Type B pancreatic cell (in vitro differentiated cells): ENCODE results near the gene MAPK10. TPM values are rescaled to one million over a fixed set of nuclear protein-coding genes. Genes with fewer than 3 reads are reported as not detected.

Experiments
- DNase-seq: peaks from one replicate; pipeline ENCODE4 v3.0.0; 2021; ENCODE audit warnings: mixed read lengths; ENCODE audit not compliant: unreplicated experiment; ENCODE audit errors: extremely low spot score
- H3K27ac Mint-ChIP-seq: 2 replicates; pipeline ENCODE4 v1.8.0; 2021; ENCODE audit warnings: mild to moderate bottlenecking, mixed read lengths
- H3K27me3 Mint-ChIP-seq: 2 replicates; pipeline ENCODE4 v1.8.0; 2021; ENCODE audit warnings: mixed read lengths
- H3K36me3 Mint-ChIP-seq: 2 replicates; pipeline ENCODE4 v1.8.0; 2021; ENCODE audit warnings: mixed read lengths
- H3K4me1 Mint-ChIP-seq: one replicate; pipeline ENCODE4 v1.8.0; 2021; ENCODE audit warnings: mixed read lengths; ENCODE audit not compliant: unreplicated experiment
- H3K4me3 Mint-ChIP-seq: 2 replicates; pipeline ENCODE4 v1.8.0; 2021; ENCODE audit warnings: mild to moderate bottlenecking, mixed read lengths
- H3K9me3 Mint-ChIP-seq: 2 replicates; pipeline ENCODE4 v1.8.0; 2021; ENCODE audit warnings: mixed read lengths
- total RNA-seq: library from RNA; stranded (reverse); gene quantifications from 2 replicates; pipeline ENCODE4 v1.2.1, GENCODE V29; 2021; ENCODE audit warnings: low replicate concordance
- TF ChIP-seq, protein P1 (sequence below): fragments of 200-600 bp; sonication (generic); conservative IDR thresholded peaks from 2 replicates; pipeline ENCODE4 v1.5.0; 2021; ENCODE audit warnings: antibody characterized with exemption, mild to moderate bottlenecking

The MAPK10 gene
- total RNA-seq, 1 donor from 2014 or later = 19.1 TPM

DNA sequence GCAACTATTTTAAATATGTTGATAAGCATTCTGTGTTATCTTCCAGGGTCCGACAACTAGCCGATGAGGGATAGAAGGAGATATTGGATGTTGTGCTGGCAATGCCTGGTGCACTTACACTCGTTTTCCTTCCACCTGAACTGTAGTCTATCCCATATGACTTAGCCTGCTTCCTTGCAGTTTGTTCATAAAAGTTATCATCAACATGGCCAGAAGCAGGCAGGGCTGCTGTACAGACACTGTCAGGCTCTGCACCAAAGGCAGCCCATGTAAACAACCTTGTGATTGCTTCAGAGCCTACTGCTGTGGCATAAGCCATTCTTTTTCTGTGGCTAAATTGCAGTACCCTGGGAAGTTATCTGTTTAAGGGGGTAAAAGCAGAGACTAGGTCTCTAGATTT lies 1.6 kb downstream of the MAPK10 start:
- Mint-ChIP-seq H3K27me3 (peaks cover 3% of the 10 kb centered on the region), H3K27ac (peak overlapping the region; percentile 63), H3K4me3 (peak overlapping the region; percentile 84), H3K36me3 (no peaks in the 10 kb centered on the region), H3K9me3 (no peaks in the 10 kb centered on the region), H3K4me1 (peaks cover 38% of the 10 kb centered on the region)
- TF ChIP-seq, protein P1, sequence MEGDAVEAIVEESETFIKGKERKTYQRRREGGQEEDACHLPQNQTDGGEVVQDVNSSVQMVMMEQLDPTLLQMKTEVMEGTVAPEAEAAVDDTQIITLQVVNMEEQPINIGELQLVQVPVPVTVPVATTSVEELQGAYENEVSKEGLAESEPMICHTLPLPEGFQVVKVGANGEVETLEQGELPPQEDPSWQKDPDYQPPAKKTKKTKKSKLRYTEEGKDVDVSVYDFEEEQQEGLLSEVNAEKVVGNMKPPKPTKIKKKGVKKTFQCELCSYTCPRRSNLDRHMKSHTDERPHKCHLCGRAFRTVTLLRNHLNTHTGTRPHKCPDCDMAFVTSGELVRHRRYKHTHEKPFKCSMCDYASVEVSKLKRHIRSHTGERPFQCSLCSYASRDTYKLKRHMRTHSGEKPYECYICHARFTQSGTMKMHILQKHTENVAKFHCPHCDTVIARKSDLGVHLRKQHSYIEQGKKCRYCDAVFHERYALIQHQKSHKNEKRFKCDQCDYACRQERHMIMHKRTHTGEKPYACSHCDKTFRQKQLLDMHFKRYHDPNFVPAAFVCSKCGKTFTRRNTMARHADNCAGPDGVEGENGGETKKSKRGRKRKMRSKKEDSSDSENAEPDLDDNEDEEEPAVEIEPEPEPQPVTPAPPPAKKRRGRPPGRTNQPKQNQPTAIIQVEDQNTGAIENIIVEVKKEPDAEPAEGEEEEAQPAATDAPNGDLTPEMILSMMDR = no peak
- no peak for DNase-seq

DNA sequence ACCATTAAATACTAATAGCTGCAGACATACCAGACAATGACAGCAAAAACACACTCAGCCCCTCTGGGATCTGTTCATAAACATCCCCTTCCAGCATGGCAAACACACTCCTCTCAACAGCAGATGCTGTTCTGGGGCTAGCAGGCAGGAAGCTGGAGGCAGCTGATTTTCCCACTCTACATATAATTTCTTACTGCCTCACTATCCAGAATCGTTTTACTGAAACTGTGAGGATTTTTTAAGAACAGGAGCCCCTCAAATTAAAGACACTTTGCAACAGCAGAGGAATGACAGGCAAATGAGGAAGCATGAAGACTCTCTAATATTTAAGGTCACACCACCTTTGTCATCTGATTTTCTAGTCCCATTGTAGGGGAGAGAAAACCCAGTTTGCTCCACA lies 2.2 kb downstream of the MAPK10 start:
- Mint-ChIP-seq H3K36me3 (peaks cover 3% of the 10 kb centered on the region), H3K27ac (no peak overlapping the region), H3K9me3 (no peaks in the 10 kb centered on the region), H3K4me3 (peak overlapping the region; percentile 46), H3K4me1 (peaks cover 38% of the 10 kb centered on the region), H3K27me3 (peaks cover 3% of the 10 kb centered on the region)
- TF ChIP-seq, protein P1 = no peak
- DNase-seq = no peak

DNA sequence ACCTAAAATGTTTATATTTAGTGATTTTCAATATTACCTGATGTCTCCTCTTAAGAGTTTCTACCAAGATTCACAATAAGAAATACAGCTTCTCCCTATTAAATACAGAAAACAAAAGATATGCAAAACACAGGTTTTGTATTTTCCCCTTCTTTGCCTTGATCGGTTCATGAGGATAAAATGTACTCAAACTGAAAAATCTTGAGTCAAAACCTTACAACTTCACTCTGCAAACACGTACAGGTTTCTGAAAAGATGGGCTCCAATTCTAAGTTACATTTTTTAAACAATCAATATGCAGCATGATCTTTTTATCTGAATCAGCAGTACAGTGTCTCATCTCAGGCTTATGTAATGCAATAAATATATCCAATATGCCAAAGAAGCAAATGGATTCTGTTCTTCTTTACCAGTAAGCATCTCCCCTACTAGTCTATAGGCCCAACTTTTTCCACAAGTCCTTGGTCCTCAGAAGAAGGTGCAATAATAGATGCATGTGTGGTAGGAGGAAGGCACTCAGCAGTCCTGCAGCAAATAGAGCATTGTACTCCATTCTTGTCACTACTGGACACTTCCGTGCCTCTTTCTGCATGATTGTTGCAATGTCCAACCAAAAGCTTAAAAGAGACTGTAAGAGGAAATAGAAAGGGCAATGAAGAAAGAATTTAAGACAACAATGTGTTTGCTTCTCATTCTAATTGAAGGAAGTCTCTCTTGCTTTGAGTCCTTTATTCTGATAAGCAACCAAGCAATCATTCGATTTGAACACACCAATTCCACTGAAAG lies 3.2 kb downstream of the MAPK10 start:
- no peaks in the 10 kb centered on the region for H3K9me3 Mint-ChIP-seq
- TF ChIP-seq, protein P1 = no peak
- H3K27ac Mint-ChIP-seq = no peak overlapping the region
- H3K4me1 Mint-ChIP-seq = peaks cover 38% of the 10 kb centered on the region
- H3K27me3 Mint-ChIP-seq = peaks cover 3% of the 10 kb centered on the region
- no peak for DNase-seq
- no peak overlapping the region for H3K4me3 Mint-ChIP-seq
- H3K36me3 Mint-ChIP-seq = peaks cover 3% of the 10 kb centered on the region

DNA sequence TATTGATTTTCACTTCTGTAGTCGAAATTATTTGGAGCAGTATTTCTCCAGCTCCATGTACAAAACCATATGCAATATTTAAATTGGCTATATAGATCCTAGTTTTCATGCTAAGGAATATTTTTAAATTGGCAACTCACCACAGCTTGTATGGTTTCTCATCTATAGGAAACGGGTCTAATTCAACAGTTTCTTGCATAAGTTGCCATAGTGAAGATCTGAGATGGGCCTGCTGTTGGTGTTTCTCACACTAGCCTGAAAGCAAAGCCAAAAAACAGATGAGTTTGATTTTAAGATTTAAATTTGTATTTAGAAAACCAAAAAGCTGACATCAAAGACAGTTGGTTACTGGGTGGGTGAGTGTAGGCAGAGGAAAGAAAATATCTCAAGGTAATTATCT lies 5.5 kb downstream of the MAPK10 start:
- Mint-ChIP-seq H3K36me3 (peaks cover 3% of the 10 kb centered on the region), H3K27me3 (no peaks in the 10 kb centered on the region), H3K4me1 (peaks cover 20% of the 10 kb centered on the region), H3K27ac (no peak overlapping the region), H3K4me3 (no peak overlapping the region), H3K9me3 (no peaks in the 10 kb centered on the region)
- TF ChIP-seq, protein P1 = no peak
- no peak for DNase-seq

DNA sequence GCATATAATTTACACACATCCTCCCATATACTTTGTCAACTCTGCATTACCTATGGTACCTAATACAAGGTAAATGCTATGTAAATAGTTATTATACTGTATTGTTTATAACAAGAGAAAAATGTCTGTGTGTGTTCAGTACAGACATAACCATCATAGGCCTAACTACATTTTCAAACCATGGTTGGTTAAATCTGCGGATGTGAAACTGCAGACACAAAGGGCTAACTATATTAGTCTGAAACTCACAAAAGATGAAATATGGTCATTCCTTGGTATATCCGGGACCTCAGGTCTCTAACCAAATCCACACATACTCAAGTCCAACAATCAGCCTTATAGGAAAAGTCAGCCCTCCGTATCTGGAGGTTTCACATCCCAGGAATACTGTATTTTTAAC lies 13.5 kb downstream of the MAPK10 start:
- Mint-ChIP-seq H3K9me3 (no peaks in the 10 kb centered on the region), H3K27me3 (peaks cover 18% of the 10 kb centered on the region), H3K27ac (no peak overlapping the region), H3K36me3 (no peaks in the 10 kb centered on the region), H3K4me3 (no peak overlapping the region), H3K4me1 (peaks cover 5% of the 10 kb centered on the region)
- no peak for DNase-seq
- TF ChIP-seq, protein P1 = no peak
